GM12864 (cell line): ENCODE measurements around the gene MEIOSIN.
"Not testable (repeated sequence)": the region's sequence is repeated elsewhere in the genome, so short reads cannot be mapped to it uniquely, and the experiment has no call there.

Source experiments
- DNase-seq: peaks from one replicate; pipeline ENCODE4 v3.0.0-alpha.2; 2011; ENCODE audit warnings: low read depth
- H3K4me3 ChIP-seq: 2 replicates; pipeline ENCODE4 v1.5.1; 2011; ENCODE audit warnings: mild to moderate bottlenecking, low read depth, low read length, control low read depth
- TF ChIP-seq, protein P1 (sequence below): IDR thresholded peaks from 2 replicates; pipeline ENCODE4 v1.5.1; 2011; ENCODE audit warnings: low read depth, mild to moderate bottlenecking, moderate library complexity, low read length, control low read depth, inconsistent platforms; ENCODE audit errors: missing control alignments

MEIOSIN gene

GRCh38 chr19:45713141-45713540 lies 20.1 kb upstream of the MEIOSIN start:
- TF ChIP-seq, protein P1, sequence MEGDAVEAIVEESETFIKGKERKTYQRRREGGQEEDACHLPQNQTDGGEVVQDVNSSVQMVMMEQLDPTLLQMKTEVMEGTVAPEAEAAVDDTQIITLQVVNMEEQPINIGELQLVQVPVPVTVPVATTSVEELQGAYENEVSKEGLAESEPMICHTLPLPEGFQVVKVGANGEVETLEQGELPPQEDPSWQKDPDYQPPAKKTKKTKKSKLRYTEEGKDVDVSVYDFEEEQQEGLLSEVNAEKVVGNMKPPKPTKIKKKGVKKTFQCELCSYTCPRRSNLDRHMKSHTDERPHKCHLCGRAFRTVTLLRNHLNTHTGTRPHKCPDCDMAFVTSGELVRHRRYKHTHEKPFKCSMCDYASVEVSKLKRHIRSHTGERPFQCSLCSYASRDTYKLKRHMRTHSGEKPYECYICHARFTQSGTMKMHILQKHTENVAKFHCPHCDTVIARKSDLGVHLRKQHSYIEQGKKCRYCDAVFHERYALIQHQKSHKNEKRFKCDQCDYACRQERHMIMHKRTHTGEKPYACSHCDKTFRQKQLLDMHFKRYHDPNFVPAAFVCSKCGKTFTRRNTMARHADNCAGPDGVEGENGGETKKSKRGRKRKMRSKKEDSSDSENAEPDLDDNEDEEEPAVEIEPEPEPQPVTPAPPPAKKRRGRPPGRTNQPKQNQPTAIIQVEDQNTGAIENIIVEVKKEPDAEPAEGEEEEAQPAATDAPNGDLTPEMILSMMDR, result no peak
- DNase-seq, result no peak
- no peak overlapping the region for H3K4me3 ChIP-seq

- no peak overlapping the region for H3K4me3 ChIP-seq
- DNase-seq, result no peak
- TF ChIP-seq, protein P1, result no peak
Observed at GRCh38 chr19:45715139-45715538, 18.1 kb upstream of the MEIOSIN start.

DNA sequence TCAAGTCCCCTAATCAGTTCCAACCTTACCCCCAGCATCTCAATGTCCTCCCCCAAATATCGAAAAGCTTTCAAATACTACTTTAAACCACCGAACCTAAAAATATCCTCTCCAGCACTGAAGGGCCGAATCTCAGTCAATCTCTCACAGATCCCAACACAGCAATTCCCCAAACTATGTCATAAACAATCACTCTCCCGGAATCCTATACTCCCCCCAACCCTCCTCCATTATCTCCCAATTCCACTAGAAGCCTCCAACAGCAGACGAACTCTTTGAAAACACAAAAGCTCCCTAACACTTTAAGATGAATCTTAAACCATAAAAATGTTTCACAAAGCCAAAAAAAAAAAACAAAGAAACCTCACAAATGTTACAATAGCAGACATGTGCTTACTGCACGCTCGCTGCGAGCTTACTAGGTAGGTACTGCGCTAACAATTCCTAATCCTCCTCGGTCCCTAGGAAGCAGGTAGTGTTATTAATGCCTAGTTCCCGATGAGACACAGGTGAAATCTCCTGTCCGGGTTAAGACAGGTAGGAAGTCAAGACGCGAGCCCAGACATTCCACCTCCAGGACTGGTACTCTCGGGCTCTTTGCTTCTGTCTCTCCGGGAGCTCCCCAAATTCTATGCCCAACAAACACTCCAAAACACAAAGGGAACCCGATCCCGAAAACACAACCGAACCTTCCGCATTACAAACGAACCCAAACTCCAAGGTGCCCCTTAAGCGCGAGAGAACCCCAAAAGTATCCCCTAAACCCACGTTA lies 16.7 kb upstream of the MEIOSIN start:
- TF ChIP-seq, protein P1, result no peak
- DNase-seq, result no peak

DNA sequence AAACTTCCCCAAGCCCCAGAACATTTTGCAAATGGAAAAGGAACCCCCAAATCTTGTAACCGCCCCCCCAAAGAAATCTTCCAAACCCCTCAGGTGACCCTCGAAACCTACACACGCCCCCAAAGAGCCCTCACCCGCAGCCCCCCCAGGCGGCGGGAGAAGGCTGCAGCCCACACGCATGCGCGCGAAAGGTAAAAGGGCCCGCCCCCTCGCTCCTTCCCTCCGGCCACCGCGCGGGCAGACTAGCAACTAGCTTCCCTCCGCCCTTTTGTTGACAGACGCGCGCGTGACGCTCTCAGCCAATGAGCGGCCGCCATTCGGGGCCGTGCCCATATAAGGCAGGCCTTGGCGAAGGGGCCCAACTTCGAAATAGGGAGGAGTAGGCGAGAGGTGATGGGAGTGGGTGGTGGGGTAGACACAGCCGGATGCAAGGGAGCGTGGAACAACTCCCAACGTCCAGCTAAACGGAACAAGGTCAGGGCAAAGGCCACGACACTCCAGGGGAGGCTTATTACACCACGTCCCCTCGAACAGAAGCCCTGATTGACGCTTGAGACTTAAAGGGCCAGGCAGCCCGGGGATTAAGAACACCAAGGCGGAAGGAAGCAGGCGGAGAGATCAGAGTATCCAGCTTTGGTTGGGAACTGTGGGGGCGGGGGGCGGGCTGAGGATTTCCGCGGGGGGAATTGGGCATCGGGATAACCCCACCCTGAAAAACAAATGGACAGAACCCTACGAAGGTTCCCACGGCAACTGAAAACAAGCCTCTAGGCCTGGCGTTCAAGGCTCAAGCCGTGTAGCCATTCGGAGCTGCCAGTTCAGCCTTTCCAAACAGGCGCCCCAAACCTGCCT lies 15.9 kb upstream of the MEIOSIN start:
- peak; percentile 99 for DNase-seq
- peak overlapping the region; percentile 76 for H3K4me3 ChIP-seq
- TF ChIP-seq, protein P1, result no peak

More for the DNA sequence above, 16.7 kb upstream of the MEIOSIN start:
- peak overlapping the region; percentile 76 for H3K4me3 ChIP-seq

- no peak for DNase-seq
- H3K4me3 ChIP-seq, result peak overlapping the region; percentile 54
- TF ChIP-seq, protein P1, result no peak
Observed at GRCh38 chr19:45717983-45718650, 15.1 kb upstream of the MEIOSIN start.

DNA sequence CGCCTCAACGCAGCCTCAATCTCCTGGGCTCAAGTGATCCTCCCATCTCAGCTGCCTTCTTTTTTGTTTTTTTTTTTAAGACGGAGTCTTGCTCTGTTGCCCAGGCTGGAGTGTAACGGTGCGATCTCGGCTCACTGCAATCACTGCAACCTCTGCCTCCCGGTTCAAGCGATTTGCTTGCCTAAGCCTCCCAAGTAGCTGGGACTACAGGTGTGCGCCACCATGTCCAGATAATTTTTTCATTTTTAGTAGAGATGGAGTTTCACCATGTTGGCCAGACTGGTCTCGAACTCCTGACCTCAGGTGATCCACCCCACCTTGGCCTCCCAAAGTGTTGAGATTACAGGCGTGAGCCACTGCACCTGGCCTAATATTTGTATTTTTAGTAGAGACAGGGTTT lies 13.2 kb upstream of the MEIOSIN start:
- H3K4me3 ChIP-seq, DNase-seq: not testable (repeated sequence)

DNA sequence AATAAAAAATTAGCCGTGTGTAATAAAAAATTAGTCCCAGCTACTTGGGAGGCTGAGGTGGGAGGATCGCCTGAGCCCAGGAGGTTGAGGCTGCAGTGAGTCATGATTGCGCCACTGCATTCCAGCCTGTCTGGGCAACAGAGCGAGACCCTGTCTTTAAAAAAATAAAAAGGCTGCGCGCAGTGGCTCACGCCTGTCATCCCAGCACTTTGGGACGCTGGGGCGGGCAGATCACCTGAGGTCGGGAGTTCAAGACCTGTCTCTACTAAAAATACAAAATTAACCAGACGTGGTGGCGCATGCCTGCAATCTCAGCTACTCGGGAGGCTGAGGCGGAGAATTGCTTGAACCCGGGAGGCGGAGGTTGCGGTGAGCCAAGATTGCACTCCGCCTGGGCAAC lies 4.6 kb upstream of the MEIOSIN start:
- not testable (repeated sequence) for DNase-seq

More for the DNA sequence above, 4.6 kb upstream of the MEIOSIN start:
- H3K4me3 ChIP-seq, result not testable (repeated sequence)
